HT1080 (cell line): Measurements from ENCODE around the gene SEMA3D. TPM values are rescaled to one million over a fixed set of nuclear protein-coding genes. Genes with fewer than 3 reads are reported as not detected.
"Not testable (repeated sequence)": the region's sequence is repeated elsewhere in the genome, so short reads cannot be mapped to it uniquely, and the experiment has no call there.

ENCODE experiments used
- DNase-seq: peaks from one replicate; pipeline ENCODE4 v3.0.0-alpha.2; 2015; ENCODE audit warnings: low read depth
- total RNA-seq: library from RNA; depleted of rRNA; stranded (reverse); fragments of >200 nt; shearing (Covaris generic); gene quantifications from 2 replicates; pipeline ENCODE4 v1.2.3, GENCODE V29; 2014

The SEMA3D gene
- total RNA-seq, 1 experiment from 2014 or later, result 1.5 TPM

DNA sequence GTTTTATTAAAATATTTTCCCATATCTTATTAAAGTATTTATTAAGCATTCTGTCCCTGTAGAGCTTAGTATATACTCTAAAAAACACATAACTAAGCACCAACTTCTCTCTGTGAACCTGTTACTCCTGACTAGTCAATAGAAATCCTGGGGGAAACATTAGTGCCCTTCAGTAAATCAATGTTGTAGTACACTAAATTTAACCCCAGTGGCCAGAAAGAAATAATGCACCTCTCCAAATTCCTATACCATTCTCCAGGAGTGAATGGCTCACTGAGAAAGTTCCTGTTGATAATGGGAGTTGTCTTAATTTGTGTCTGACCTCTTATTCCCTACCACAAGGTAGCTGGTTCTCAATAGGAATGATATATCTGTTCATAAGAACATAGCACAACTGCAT, 188.2 kb downstream of the SEMA3D start:
- no peak for DNase-seq

DNA sequence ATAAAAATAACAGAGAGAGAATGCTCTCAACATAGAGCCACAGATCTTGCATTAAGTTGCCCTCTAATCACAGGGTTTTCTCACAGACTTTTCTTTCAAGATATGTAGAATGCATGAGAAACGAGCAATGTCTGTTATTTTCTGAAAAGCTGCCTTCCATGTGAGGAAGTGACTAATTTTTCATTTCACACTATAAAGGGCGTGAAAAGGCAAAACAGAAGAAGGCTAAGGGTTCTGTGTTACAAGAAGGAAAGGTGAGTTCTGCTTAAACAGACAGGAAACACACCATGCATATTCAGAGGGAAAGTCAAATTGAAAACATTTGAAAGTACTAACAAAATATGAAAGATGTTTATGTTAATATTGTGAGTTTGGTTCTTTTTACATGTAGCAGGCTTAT, 189.2 kb downstream of the SEMA3D start:
- DNase-seq, result no peak

DNA sequence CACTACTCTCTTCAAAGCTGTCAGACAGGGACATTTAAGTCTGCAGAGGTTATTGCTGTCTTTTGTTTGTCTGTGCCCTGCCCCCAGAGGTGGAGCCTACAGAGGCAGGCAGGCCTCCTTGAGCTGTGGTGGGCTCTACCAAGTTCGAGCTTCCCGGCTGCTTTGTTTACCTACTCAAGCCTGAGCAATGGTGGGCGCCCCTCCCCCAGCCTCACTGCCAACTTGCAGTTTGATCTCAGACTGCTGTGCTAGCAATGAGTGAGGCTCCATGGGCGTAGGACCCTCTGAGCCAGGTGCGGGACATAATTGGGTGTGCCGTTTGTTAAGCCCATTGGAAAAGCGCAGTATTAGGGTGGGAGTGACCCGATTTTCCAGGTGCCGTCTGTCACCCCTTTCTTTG, 193.9 kb downstream of the SEMA3D start:
- DNase-seq, result not testable (repeated sequence)

DNA sequence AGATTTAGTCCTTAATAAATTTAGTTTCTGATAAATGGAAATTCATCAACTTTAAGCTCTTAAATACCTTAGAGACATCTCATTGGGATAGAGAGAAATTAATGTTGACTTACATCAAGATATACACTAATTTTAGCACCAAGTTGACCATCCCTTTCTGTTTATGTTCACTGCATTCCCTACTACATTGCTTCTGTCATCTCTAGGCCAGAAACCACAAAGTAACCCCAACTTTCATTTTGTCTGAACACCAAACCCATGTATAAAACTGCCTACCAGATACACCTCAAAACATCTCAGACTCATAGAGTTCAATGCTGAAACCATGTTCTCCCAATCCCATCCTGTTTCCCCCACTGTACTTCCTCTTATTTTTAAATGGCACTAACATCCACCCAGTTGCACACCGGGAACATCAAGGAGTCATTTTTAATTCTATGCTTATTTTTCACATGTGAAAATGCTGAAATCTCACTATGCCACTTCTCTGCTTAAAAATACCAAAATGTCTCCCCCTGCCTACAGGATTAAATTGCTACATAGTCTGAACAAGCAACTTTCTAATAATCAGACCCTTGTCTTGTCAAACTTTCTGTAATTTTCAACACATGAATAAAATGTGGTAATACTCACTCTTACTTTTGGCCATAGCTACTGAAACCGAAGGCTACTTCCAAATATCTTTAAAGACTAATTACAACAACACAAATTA, 201.6 kb downstream of the SEMA3D start:
- no peak for DNase-seq

DNA sequence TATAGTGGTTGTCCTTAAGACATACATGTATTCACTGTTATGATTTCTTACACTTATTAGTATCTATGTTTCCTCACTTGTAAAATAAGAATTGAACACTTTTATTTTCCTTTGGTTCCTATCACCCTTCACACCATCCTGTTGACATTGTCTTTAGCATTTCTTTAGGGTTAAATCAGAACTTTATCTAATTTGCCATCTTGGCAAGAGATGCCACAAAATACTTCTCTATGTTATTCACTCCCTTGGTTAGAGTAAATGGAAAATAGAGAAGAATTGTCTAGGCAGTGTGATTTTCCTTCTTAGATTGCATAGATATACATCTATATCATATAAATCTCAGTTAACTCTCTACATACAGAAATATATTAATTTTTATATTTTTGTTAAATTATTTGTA, 204.7 kb downstream of the SEMA3D start:
- DNase-seq, result no peak

DNA sequence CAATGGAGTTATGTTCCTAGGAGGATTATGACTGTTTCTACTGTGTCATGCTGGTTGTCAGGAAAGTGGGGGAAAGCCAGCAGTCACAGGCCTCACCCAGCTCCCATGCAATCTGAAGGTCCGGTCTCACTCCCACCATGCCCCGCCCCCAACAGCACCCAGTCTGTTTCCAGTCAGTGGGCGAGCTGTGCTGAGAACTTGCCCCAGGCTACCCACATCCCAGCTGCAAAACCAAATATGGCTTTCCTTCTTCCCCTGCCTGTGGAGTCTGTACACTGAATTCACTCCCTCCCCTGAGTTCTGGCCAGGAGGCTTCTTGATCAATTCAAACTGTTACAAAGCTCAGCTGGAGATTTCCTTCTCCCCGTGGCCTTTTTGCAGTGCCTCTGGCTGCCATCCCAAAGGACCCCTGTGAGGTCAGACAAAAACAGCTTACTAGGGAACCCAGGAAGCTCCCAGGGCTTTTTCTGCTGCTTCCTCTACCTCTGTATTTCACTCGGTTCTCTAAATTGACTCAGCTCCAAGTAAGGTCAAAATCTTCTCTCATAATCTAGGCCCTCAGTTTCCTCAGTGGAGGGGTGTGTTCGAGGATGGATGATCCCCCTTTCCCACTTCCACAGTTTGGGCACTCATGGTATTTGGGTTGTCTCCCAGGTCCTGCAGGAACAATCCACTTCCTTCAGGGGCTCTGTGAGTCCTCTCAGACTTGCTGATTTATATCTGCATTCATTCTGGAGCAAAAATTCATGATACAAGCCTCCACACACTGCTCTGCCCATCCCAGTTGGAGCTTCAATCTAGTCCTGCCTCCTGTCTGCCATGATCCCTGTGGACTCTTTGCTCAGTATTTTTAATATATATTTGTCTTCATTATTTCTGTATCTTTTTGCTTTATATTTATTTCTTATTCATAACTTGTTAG, 205.5 kb downstream of the SEMA3D start:
- no peak for DNase-seq

DNA sequence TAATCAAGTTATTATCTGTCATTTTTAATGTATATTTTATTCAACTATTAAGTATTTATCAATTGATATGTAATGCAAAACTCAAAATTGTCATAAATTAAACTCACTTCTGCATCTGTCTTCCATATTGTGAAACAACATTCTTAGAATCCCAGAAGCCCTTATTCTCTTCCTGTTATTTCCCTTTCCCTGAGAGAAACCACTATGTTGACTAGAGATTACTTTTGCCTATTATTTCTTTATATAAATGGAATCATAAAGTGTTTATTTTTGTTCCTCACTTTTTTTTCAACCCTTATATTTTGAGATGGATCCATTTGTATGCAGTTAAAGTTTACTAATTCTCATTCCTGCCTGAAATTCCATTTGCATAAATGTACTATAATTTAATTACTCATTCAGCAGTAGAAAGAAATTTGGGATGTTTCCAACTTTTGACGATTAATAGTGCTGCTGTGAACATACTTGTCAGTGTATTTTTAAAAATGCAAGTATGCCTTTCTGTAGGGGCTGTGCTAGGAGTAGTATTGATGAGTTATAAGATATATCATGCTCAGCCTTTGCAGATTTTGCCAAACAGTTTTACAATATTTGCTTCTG, 211.2 kb downstream of the SEMA3D start:
- DNase-seq, result no peak

DNA sequence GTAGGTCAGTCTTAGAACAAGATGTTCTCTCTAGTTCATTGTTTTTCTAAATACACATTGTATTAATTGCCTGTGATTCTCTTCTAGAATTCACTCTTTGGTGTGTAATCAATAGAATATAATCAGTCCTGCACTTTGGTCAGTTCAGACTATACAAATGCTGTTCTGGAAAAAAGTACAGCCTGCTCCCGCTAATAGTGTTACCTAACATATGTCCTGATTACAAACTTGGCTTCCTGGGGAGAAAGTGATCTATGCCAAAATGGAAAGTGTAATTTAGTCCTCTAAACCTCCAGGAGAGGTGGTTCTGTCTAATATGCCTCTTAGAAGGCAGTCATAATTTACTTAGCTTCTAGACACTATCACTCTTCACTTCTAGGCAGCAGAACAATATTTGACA, 215.5 kb downstream of the SEMA3D start:
- no peak for DNase-seq

DNA sequence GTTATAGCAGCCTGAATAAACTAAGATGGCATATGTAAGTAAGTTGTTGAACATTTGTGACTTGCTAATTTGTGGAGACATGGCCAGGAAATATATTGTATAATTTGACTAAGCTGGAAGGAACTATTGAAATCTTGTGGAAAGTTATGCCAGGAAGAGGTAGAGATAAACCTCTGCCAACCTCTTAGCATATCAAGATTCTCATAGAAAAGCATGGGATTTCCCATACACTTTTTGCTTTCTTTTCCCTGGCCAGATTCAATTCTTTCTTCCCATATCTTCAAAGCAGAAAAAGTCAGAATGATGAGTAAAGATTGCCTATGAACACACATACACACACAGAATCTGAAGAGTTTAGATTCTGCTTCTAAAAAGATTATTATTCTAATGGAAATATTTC, 216.2 kb downstream of the SEMA3D start:
- DNase-seq, result no peak

DNA sequence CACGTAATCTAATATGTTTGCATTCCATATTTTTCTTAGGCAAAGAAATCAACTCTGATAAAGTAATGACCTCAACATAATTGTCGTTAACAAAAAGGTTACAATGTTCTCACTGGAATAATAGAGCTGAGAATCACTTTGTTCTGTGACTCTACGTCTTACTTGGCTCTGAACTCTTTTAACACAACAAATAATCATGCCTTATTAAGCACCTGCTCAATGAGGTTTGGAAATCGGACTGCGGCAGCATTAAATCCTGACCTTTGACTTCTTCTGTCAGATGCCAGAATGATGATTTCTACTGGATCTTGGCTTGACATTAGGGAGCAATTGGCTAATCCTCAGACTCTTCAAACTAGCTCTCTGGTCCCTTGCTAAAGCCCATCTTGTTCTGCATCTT, 233.6 kb downstream of the SEMA3D start:
- no peak for DNase-seq

DNA sequence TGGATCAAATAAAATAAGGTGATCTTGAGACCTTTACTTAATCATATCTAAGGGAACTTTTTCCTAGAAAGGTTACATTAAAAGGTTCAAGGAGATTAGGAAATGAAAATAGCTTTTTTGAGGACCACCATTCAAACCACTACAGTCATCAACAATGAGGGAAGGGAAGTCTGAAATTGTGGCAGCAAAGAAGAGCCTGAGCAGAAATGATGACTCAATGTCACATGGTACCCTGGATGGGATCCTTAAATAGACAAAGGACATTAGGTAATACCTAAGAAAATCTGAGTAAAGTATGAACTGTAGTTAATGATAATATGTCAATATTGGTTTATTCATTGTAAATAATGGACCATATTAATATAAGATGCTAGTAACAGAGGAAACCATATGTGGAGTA, 236.0 kb downstream of the SEMA3D start:
- DNase-seq, result peak; percentile 30

DNA sequence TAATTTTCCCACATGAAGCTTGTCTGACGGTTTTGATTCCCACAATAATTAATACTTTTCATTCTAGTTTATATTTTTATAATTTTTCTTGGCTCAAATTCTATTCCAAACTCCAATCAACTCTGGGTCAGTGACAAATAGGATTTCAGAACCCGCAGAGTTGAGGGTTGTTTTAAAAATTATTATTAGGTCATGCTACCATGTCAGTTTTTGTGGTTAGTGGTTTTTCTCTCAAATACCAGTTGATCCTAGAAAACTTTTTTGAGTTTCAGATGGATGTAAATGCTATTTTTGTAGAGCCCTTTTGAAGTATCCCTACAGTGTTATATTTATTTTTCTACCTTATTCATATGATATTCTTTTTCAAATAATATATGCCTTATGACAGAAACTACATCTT, 237.4 kb downstream of the SEMA3D start:
- DNase-seq, result no peak

DNA sequence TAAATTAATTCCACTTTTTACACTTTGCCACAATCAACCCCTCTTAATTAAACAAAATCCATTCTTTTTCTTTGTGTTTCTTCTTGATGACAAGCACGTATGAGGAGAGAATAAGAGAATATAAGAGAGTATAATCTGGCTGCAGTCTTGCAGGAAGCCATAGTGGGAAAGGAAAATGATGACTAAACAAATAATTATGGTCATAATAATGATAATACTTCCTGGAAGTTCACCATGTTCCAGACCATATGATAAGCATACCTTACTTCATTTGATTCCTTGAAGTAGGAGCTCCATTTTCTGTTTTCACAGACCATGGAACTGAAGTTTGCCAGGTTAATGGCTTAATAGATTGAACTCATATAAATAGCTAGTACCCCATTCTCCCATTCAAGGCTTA, 237.8 kb downstream of the SEMA3D start:
- DNase-seq, result no peak

DNA sequence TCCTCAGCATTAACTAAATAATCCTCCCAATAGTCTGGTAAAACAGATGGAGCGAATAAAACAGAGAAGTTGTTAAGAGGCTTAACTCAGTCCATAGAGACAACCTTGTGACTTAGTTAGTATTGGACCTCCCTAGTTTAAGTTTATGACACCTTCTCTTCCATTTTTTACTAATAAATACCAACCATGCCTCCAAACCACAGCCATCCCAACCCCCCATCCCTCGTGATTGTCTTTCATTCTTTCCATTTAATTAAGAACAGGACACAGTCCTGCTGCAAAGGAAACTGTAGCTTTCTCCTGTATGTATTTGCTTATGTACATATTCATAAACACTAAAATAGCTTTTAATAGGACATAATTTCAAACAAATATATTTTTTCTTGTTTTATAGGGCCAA, 238.2 kb downstream of the SEMA3D start:
- no peak for DNase-seq

DNA sequence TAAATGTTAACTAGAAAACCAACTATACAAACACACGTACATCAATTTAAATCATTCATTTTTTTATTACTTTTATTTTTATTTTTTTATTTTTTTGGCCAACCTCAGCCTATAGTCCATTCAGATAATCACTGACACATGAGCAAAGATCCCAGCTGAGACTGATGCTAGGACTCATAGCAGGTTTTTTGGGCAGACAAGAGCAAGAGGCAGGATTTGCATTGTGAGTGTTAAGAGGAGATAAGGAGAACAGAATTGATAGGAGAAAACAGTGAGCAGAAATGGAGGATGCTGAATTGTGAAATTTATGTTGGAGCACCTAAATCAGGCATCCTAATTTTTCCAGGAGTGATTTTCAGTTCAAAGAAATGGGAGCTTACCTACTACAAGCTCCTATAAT, 240.3 kb downstream of the SEMA3D start:
- DNase-seq, result no peak
